IPS-20b (cell line): ENCODE data around the gene CNKSR2.

Experiments used
- H3K27ac ChIP-seq: one replicate; pipeline ENCODE4 v1.5.1; 2013; ENCODE audit warnings: low read length
- H3K27me3 ChIP-seq: 2 replicates; pipeline ENCODE4 v1.6.1; 2013; ENCODE audit warnings: mild to moderate bottlenecking, low read length, inconsistent platforms; ENCODE audit not compliant: insufficient read depth
- H3K36me3 ChIP-seq: 2 replicates; pipeline ENCODE4 v1.6.1; 2013; ENCODE audit warnings: low read depth, mild to moderate bottlenecking, inconsistent platforms, low read length, moderate library complexity; ENCODE audit not compliant: insufficient read depth
- H3K4me1 ChIP-seq: 2 replicates; pipeline ENCODE4 v1.6.1; 2013; ENCODE audit warnings: mild to moderate bottlenecking, control low read depth, inconsistent platforms, low read length, moderate library complexity; ENCODE audit not compliant: insufficient read depth
- H3K4me3 ChIP-seq: 2 replicates; pipeline ENCODE4 v1.5.1; 2013; ENCODE audit warnings: mild to moderate bottlenecking, low read length, inconsistent platforms
- H3K9ac ChIP-seq: 2 replicates; pipeline ENCODE4 v1.6.1; 2013; ENCODE audit warnings: low read depth, mild to moderate bottlenecking, inconsistent platforms, low read length, moderate library complexity
- H3K9me3 ChIP-seq: 2 replicates; pipeline ENCODE4 v1.6.1; 2013; ENCODE audit warnings: mild to moderate bottlenecking, low read depth, low read length, inconsistent platforms; ENCODE audit not compliant: insufficient read depth

The CNKSR2 gene

GRCh38 chrX:21657318-21658151, 283.3 kb downstream of the CNKSR2 start:
- Histone ChIP-seq H3K4me3 (peak overlapping the region; percentile 57; the same call in 1 of the 2 replicates), H3K9me3 (no peaks in the 10 kb centered on the region), H3K27me3 (no peaks in the 10 kb centered on the region), H3K9ac (no peak overlapping the region), H3K27ac (no peak overlapping the region), H3K4me1 (no peaks in the 10 kb centered on the region), H3K36me3 (peaks cover 2% of the 10 kb centered on the region; the same call in 1 of the 2 replicates)

DNA sequence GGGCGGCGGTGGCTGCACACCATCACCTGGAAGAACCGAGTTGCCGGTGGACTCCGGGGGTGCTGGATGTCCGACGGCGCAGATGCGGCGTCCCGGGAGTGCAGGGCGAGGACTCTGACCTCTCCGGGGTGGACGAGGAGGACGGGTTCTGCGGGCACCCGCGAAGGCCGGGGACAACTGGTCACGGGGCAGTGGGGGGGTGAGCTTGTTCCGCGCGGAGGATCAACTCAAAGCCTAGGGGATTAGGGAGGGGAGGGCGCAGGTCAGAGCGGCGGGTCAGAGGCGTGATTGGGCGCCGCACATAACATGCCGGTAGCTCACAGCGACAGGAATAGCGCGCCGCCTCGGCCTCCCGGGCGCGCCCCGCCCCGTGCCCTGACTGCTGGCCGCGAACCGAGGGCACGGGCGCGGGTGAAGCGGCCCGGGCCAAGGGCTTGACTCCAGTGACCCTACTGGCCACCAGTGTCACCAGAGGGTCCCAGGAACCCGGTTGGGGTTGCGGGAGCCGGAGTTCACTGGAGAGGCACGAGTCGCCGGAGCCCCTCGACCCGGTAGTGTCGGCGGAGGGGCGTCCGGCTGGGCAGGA, 284.0 kb downstream of the CNKSR2 start, which contains the start of gene KLHL34:
KLHL34 (minus strand) TSS at position 179 of the 586 bp plus-strand sequence. CDS start 542 bp downstream, outside the sequence.
- Histone ChIP-seq H3K4me1 (no peaks in the 10 kb centered on the region), H3K9ac (peak within 1 kb of the TSS; percentile 32; the same call in 1 of the 2 replicates), H3K27ac (no peak within 1 kb of the TSS), H3K27me3 (no peaks in the 10 kb centered on the region), H3K36me3 (no peaks in the 10 kb centered on the region), H3K9me3 (no peaks in the 10 kb centered on the region), H3K4me3 (peak within 1 kb of the TSS; percentile 57; the same call in 1 of the 2 replicates)

- peak overlapping the region; percentile 57; the same call in 1 of the 2 replicates for H3K4me3 ChIP-seq
- H3K9ac ChIP-seq, result peak overlapping the region; percentile 32; the same call in 1 of the 2 replicates
- H3K27ac ChIP-seq, result no peak overlapping the region
- H3K4me1 ChIP-seq, result no peaks in the 10 kb centered on the region
- no peaks in the 10 kb centered on the region for H3K9me3 ChIP-seq
- no peaks in the 10 kb centered on the region for H3K36me3 ChIP-seq
- H3K27me3 ChIP-seq, result no peaks in the 10 kb centered on the region
Observed at GRCh38 chrX:21658746-21659145, 284.5 kb downstream of the CNKSR2 start.

DNA sequence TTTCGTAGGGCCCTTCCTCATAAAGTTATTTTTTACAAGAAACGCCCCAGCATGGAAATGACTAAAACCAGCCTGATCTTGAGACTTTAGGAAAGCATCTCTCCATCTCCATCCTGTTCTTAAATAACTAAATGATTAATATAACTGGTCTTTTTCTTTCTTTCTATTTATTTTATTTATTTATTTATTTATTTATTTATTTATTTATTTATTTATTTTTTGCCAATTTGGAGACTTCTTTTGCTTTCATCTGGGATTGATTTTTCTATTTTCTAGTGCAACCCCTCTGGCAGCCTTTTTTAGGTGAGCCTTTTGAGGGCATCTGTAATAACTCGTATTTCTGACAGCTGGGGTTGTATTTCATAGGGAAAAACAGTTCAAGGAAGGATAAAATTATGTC, 285.1 kb downstream of the CNKSR2 start:
- no peaks in the 10 kb centered on the region for H3K9me3 ChIP-seq
- no peaks in the 10 kb centered on the region for H3K27me3 ChIP-seq
- no peak overlapping the region for H3K27ac ChIP-seq
- no peak overlapping the region for H3K9ac ChIP-seq
- peak overlapping the region; percentile 57; the same call in 1 of the 2 replicates for H3K4me3 ChIP-seq
- H3K4me1 ChIP-seq, result no peaks in the 10 kb centered on the region
- H3K36me3 ChIP-seq, result no peaks in the 10 kb centered on the region

DNA sequence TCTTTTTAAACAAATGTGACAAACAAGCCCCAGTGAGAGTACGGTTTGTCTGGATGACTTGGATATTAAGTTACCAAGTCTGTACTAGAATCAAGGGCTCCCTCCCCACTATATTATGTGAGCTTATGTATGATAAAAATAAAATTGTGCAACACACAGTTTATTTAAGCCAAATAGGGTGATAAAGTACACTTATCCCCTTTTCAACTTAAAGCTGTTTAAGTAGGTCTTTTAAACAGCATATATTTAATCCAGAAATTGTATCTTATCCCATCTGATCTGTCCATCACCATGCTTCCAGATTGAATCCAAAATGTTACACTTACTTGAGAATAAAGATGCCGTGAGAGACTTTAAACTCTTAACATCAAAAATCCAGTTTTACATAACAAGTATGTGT, 285.9 kb downstream of the CNKSR2 start:
- H3K27me3 ChIP-seq, result no peaks in the 10 kb centered on the region
- H3K36me3 ChIP-seq, result no peaks in the 10 kb centered on the region
- no peaks in the 10 kb centered on the region for H3K9me3 ChIP-seq
- H3K4me3 ChIP-seq, result no peak overlapping the region
- no peak overlapping the region for H3K27ac ChIP-seq
- no peak overlapping the region for H3K9ac ChIP-seq
- no peaks in the 10 kb centered on the region for H3K4me1 ChIP-seq

GRCh38 chrX:21661316-21661715, 287.1 kb downstream of the CNKSR2 start:
- H3K4me3 ChIP-seq, result no peak overlapping the region
- H3K9me3 ChIP-seq, result no peaks in the 10 kb centered on the region
- H3K27me3 ChIP-seq, result no peaks in the 10 kb centered on the region
- no peak overlapping the region for H3K9ac ChIP-seq
- no peaks in the 10 kb centered on the region for H3K4me1 ChIP-seq
- H3K36me3 ChIP-seq, result no peaks in the 10 kb centered on the region
- no peak overlapping the region for H3K27ac ChIP-seq

DNA sequence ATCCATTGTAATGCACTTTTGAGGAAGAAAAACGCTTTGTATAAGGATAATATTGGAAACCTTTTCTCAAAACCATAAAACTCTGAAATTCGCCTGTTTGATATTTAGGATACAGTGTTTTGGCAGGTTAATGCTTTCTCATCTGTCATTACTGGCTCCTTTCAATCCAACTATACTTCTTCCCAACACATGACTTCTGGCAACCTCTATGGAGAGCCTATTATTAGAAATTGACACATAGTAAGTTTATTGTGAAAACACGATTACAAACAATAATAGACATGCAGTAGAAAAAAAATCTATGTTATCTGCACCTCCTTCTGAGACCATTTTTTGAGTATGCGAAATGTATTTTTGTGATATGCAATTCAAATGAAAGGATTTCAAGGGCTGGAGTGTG, 288.5 kb downstream of the CNKSR2 start:
- no peaks in the 10 kb centered on the region for H3K36me3 ChIP-seq

DNA sequence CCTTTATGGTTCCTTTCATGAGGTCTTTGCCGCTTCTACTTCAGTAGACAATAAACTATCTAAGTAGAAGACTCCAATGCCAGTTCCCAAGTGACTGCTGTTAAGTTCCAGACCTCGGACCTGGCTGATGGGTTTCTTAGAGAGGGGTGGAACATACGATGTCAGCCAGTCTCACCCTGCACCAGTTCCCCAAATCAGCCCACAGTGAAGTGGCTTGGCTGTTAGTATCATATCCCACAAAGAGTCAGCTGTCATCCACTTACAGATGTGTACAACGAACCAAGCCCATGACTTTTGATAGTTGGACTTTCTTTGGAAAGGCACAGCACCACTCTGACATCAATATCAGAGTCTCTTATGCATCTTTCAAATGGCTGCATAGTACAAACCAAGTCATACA, 292.0 kb downstream of the CNKSR2 start:
- Histone ChIP-seq H3K36me3 (no peaks in the 10 kb centered on the region), H3K9ac (no peak overlapping the region), H3K4me1 (no peaks in the 10 kb centered on the region), H3K27me3 (no peaks in the 10 kb centered on the region), H3K27ac (no peak overlapping the region), H3K9me3 (no peaks in the 10 kb centered on the region), H3K4me3 (no peak overlapping the region)

More for the DNA sequence above, 288.5 kb downstream of the CNKSR2 start:
- Histone ChIP-seq H3K4me1 (no peaks in the 10 kb centered on the region), H3K4me3 (no peak overlapping the region), H3K27me3 (no peaks in the 10 kb centered on the region), H3K9me3 (no peaks in the 10 kb centered on the region), H3K9ac (no peak overlapping the region), H3K27ac (no peak overlapping the region)

GRCh38 chrX:21666679-21667078, 292.5 kb downstream of the CNKSR2 start:
- no peak overlapping the region for H3K4me3 ChIP-seq
- H3K9ac ChIP-seq, result no peak overlapping the region
- no peaks in the 10 kb centered on the region for H3K27me3 ChIP-seq
- no peak overlapping the region for H3K27ac ChIP-seq
- no peaks in the 10 kb centered on the region for H3K9me3 ChIP-seq
- no peaks in the 10 kb centered on the region for H3K36me3 ChIP-seq
- H3K4me1 ChIP-seq, result no peaks in the 10 kb centered on the region

GRCh38 chrX:21674430-21675186, 300.4 kb downstream of the CNKSR2 start:
- H3K4me1 ChIP-seq, result no peaks in the 10 kb centered on the region; the same call in 1 of the 2 replicates
- H3K9ac ChIP-seq, result no peak overlapping the region
- H3K9me3 ChIP-seq, result no peaks in the 10 kb centered on the region
- H3K27ac ChIP-seq, result no peak overlapping the region
- no peaks in the 10 kb centered on the region for H3K27me3 ChIP-seq
- no peak overlapping the region for H3K4me3 ChIP-seq
- no peaks in the 10 kb centered on the region for H3K36me3 ChIP-seq

- Histone ChIP-seq H3K4me3 (no peak overlapping the region), H3K4me1 (no peaks in the 10 kb centered on the region; the same call in 1 of the 2 replicates), H3K27me3 (no peaks in the 10 kb centered on the region), H3K9ac (no peak overlapping the region), H3K27ac (no peak overlapping the region), H3K9me3 (no peaks in the 10 kb centered on the region), H3K36me3 (no peaks in the 10 kb centered on the region)
Observed at GRCh38 chrX:21675931-21676330, 301.7 kb downstream of the CNKSR2 start.
